ENCODE measurements around the gene JAKMIP3.

JAKMIP3 gene

DNA sequence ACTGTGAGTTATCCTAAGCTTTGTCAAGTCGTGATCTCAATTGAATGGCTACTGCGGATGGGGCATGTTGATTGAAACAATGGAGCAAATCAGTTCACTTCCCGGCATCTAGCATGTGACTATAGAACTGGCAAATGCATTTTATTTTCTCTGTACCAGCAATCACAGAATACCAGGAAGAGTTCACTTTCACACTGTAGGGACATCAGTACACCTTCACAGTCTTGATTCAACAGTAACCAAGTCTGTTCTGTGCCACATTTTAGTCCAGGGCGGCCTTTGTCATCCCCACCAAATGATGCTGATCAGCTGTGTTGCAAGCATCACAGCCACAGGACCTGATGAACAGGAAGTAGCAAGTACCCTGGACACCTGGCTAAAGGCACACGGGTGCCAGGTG, 32.1 kb upstream of the JAKMIP3 start:
- in situ Hi-C loops (cut with MboI; ENCODE audit: low sequenced_read_pairs, unreplicated experiment), result no loop called here
- TF ChIP-seq, protein P1, sequence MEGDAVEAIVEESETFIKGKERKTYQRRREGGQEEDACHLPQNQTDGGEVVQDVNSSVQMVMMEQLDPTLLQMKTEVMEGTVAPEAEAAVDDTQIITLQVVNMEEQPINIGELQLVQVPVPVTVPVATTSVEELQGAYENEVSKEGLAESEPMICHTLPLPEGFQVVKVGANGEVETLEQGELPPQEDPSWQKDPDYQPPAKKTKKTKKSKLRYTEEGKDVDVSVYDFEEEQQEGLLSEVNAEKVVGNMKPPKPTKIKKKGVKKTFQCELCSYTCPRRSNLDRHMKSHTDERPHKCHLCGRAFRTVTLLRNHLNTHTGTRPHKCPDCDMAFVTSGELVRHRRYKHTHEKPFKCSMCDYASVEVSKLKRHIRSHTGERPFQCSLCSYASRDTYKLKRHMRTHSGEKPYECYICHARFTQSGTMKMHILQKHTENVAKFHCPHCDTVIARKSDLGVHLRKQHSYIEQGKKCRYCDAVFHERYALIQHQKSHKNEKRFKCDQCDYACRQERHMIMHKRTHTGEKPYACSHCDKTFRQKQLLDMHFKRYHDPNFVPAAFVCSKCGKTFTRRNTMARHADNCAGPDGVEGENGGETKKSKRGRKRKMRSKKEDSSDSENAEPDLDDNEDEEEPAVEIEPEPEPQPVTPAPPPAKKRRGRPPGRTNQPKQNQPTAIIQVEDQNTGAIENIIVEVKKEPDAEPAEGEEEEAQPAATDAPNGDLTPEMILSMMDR (IDR thresholded peaks at IDR 0.05; ENCODE audit: borderline replicate concordance, control extremely low read depth, extremely low read depth, insufficient read depth, missing control alignments), result no peak

DNA sequence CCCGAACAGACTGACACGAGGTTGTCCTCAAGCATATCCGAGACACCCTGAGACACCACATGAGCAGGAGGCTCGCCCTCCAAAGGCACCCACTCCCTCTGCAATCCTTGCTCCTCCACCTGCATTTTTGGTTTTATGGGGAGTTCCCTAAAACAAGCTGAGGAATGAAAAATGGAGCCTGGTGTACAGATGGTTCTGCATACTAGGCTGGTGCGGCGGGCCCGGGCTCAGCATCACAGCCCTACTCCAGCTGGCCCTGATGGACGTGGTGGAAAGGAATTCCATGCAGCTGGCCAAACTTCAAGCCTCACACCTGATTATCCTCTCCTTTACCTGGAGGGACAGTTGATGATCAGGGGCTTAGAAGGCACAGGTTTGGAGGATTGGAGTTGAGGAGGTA, 30.3 kb upstream of the JAKMIP3 start:
- in situ Hi-C loops (cut with MboI; ENCODE audit: low sequenced_read_pairs, unreplicated experiment), result no loop called here
- TF ChIP-seq, protein P1 (IDR thresholded peaks at IDR 0.05; ENCODE audit: borderline replicate concordance, control extremely low read depth, extremely low read depth, insufficient read depth, missing control alignments), result no peak
- DNase-seq (ENCODE audit: low spot score), result no peak

More for the DNA sequence above, 32.1 kb upstream of the JAKMIP3 start:
- DNase-seq (ENCODE audit: low spot score), result no peak

DNA sequence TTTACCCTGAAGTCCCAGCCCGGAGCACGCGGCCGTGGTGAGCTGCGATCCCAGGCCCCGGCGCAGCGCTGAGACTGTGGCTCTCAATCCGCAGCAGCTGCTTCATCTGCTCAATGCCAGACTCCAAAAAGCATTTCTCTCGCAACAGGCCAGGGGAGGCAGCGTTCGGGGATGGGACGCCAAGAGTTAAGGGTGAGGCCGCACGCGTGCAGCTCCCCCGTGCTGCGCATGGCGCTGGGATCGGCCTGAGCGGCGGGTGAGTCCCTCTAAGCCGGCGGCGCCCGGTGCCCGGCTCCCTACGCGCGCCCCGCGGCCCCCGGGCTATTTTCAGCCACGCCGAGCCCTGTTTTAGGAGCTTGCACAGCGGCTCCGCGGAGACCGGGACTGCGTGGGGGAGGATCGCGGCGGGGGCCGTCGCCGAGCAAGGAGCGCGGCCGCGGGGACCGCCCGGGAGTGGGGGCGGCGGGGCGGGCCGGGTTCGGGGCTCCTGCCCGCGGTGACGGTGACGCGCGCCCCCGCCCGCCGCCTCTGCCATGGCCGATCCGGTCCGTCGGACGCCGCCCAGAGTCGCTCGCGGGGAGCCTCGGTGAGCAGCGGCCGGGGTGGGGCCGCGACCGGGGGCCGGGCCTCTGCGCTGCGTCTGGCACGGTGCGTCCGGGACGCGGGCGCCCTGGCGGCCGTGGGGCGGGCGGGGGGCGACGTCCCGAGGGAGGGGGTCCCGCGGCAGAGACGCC, 29.4 kb upstream of the JAKMIP3 start:
- in situ Hi-C loops (cut with MboI; ENCODE audit: low sequenced_read_pairs, unreplicated experiment), result no loop called here
- DNase-seq (ENCODE audit: low spot score), result no peak
- TF ChIP-seq, protein P1 (IDR thresholded peaks at IDR 0.05; ENCODE audit: borderline replicate concordance, control extremely low read depth, extremely low read depth, insufficient read depth, missing control alignments), result no peak

DNA sequence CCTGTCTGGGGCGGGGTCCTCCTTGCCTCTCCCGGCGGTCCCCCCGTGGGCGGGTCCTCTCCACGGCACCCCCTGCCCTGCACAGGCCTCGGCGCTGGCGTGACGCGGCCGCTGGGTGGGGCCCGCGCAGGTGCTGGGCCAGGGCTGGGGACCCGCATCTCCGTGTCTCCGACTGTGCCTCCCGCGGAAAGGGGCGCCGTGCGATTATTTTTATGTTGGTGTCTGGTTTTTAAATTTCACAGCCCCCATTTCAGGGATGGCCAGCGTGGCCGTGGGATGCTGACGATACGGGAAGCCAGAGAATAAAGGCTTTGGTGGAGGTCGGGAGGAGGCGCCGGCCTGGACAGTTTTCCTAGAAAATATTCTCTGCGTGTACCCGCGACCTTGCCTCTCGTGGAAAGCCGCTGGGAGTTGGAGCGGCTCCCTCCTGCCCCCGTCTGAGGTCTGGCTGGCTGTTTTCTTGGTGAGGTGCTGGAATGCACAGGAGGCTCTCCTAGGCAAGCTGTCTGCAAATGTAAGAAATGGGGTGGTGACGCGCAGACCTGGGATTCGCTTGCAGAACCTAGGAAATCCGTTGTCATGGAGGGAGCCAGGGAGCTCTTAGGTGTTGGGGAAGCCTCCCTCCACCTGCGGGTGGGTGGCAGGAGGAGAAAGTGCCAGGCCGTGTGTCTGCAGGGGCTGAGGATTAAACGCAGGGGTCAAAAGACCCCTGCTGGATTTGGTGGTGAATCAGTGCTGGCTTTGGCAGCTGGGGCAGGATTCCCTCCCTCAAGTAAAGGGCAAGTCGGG, 28.7 kb upstream of the JAKMIP3 start:
- in situ Hi-C loops (cut with MboI; ENCODE audit: low sequenced_read_pairs, unreplicated experiment), result no loop called here
- no peak for DNase-seq (ENCODE audit: low spot score)
- TF ChIP-seq, protein P1 (IDR thresholded peaks at IDR 0.05; ENCODE audit: borderline replicate concordance, control extremely low read depth, extremely low read depth, insufficient read depth, missing control alignments), result no peak

DNA sequence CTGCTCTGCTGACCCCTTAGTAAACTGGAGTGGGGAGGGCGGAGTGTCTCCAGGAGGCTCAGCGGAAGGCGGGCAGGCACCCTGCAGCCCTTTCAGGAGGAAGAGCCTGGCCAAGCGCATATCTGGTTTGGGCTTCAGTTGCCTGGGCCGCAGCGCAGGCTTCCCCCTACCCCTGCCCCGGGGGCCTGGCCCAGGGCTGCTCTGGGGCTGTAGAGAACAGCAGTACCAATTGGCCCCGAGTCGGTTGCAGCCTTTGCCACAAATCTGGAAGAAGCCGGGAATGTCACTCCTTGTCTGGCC, 28.1 kb upstream of the JAKMIP3 start:
- TF ChIP-seq, protein P1 (IDR thresholded peaks at IDR 0.05; ENCODE audit: borderline replicate concordance, control extremely low read depth, extremely low read depth, insufficient read depth, missing control alignments), result no peak
- no peak for DNase-seq (ENCODE audit: low spot score)
- in situ Hi-C loops (cut with MboI; ENCODE audit: low sequenced_read_pairs, unreplicated experiment), result no loop called here

DNA sequence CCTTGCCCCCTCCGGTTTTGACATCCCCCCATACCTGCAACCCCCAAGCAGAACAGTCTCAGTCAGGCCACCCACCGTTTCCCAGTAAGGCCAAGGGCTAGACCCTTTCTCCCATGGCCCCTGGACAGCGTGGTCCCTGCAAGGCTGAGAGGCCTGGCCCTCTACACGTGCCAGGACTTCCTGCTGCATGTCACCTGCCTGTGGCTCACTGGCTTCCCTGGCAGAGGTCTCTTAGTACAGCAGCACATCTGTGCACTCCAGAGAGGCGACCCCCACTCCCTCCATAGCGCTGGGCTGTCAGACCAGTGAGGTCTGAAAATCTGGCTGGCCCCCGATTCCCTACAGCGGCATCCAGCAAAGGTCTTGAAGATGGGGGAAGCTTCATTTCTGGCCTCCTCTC, 26.4 kb upstream of the JAKMIP3 start:
- no peak for DNase-seq (ENCODE audit: low spot score)
- TF ChIP-seq, protein P1 (IDR thresholded peaks at IDR 0.05; ENCODE audit: borderline replicate concordance, control extremely low read depth, extremely low read depth, insufficient read depth, missing control alignments), result no peak
- in situ Hi-C loops (cut with MboI; ENCODE audit: low sequenced_read_pairs, unreplicated experiment), result no loop called here
